Esophagus squamous epithelium (tissue), 5 donors: Measurements from ENCODE around the gene ELF2. TPM values are rescaled to one million over a fixed set of nuclear protein-coding genes. Genes with fewer than 3 reads are reported as not detected.

ENCODE experiments used
- DNase-seq: peaks from one replicate; lab custom pipeline; 2025; lab: John Stamatoyannopoulos, UW
- H3K27ac ChIP-seq, 4 donors: fragments of 200-600 bp; sonication (generic); one replicate each; pipeline ENCODE4 v1.5.1; 2016 to 2019; ENCODE audit warnings: mild to moderate bottlenecking in 1 of 4
- H3K27me3 ChIP-seq, 4 donors: fragments of 200-600 bp; sonication (generic); 1 replicate in 3 of 4; 2 replicates in 1 of 4; pipeline versions ENCODE4 v1.5.1 to v1.6.0; 2017 to 2021; ENCODE audit warnings: antibody characterized with exemption in 1 of 4
- H3K36me3 ChIP-seq, 3 donors: fragments of 200-600 bp; sonication (generic); one replicate each; pipeline ENCODE4 v1.5.1; 2016 to 2019
- H3K4me1 ChIP-seq, 3 donors: fragments of 200-600 bp; sonication (generic); one replicate each; pipeline ENCODE4 v1.5.1; 2017 to 2019
- H3K4me3 ChIP-seq, 4 donors: fragments of 200-600 bp; sonication (generic); 1 replicate in 3 of 4; 2 replicates in 1 of 4; pipeline ENCODE4 v1.5.1; 2016 to 2019; ENCODE audit warnings: mild to moderate bottlenecking in 2 of 4, moderate library complexity in 1 of 4
- H3K9me3 ChIP-seq, 3 donors: fragments of 200-600 bp; sonication (generic); one replicate each; pipeline ENCODE4 v1.5.1; 2016 to 2019
- CTCF ChIP-seq, 6 experiments: fragments of 450-650 bp in 4 of 6; fragments of 200-600 bp in 2 of 6; sonication (generic) in 2 of 6; IDR thresholded peaks; one replicate each; pipeline ENCODE4 v1.5.1; 2016 to 2019; ENCODE audit warnings: antibody characterized with exemption in 6 of 6, mild to moderate bottlenecking in 4 of 6, moderate library complexity in 4 of 6
- POLR2A ChIP-seq, 4 donors: fragments of 450-650 bp; IDR thresholded peaks; one replicate each; pipeline ENCODE4 v1.6.1; 2017; ENCODE audit warnings: antibody characterized with exemption in 4 of 4, mild to moderate bottlenecking in 4 of 4, moderate library complexity in 3 of 4
- WGBS, 2 donors: methylation state at CpG; one replicate each; pipeline ENCODE4 v1.1.5; 2018; 5-methylcytosine and 5-hydroxymethylcytosine counted together
- intact Hi-C: fragments of 100-400 bp; cut with DNase I; formaldehyde crosslinking; loops from one replicate; pipeline ENCODE4 v1.15.0; 2022
- total RNA-seq, 4 donors: library from RNA; depleted of rRNA; stranded (reverse); fragments of >200 nt; gene quantifications; one replicate each; pipeline ENCODE4 v1.1.0, GENCODE V29; 2016
- donor health status: DM: yes; HTN: yes; CAD: no.

Gene ELF2
- total RNA-seq, 4 donors from 2014 or later = 17.6 to 47.3 (median 22.1) TPM

DNA sequence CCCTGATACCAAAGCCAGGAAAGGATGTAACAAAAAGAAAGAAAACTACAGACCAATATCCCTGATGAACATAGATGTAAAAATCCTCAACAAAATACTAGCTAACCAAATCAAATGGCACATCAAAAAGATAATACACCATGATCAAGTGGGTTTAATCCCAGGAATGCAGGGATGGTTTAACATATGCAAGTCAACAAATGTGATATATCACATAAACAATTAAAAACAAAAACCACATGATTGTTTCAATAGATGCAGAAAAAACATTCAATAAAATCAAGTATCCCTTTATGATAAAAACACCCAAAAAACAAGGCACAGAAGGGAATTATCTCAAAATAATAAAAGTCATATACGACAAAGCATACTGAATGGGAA is 31.5 kb downstream of the ELF2 start:
- TF ChIP-seq POLR2A (IDR thresholded peaks at IDR 0.05) (no peak), CTCF (IDR thresholded peaks at IDR 0.05) (no peak)
- intact Hi-C loops = no loop called here
- Histone ChIP-seq H3K9me3 (no peaks in the 10 kb centered on the region), H3K27ac (no peak overlapping the region), H3K36me3 (no peaks in the 10 kb centered on the region), H3K4me3 (no peak overlapping the region), H3K4me1 (peaks cover 4 to 34% (median 15%) of the 10 kb centered on the region in 3 donors), H3K27me3 (no peaks in the 10 kb centered on the region)
- DNase-seq = no peak
- 90 to 100% methylated on average over 1 of the region's 1 CpG for WGBS, 2 donors

DNA sequence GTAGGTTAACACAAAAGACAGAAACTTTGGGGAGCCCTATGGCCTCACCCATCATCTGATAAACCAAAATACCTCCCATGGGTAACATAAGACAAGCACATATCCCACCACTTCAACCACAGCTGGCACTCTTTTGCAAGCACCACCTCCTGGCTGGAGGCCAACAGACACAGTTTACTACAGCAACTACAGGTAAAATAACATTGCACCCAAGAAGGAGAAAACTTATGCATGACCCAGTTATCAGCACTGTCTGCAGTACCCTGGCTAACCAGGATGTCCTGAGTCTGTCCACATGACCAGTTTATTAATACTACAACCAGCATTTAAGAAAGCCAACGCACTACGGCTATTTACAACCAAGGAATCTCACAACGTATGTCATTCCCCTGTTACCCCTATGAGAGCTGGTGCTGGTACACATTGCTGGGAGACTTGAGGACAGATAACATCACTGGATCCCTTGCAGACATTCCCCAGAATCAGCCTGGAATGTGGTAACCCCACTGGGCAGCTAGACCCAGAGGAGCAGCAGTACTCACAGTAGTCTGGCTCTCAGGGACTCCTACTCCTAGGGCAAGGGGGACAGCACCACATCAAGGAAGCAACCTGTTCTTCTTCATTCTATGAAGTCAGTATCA is 32.0 kb downstream of the ELF2 start:
- Histone ChIP-seq H3K27me3 (no peaks in the 10 kb centered on the region), H3K4me3 (no peak overlapping the region), H3K4me1 (peaks cover 4 to 34% (median 15%) of the 10 kb centered on the region in 3 donors), H3K36me3 (no peaks in the 10 kb centered on the region), H3K27ac (no peak overlapping the region), H3K9me3 (no peaks in the 10 kb centered on the region)
- DNase-seq = no peak
- 89 to 97% methylated on average over 3 of the region's 3 CpGs for WGBS, 2 donors
- intact Hi-C loops = no loop called here
- TF ChIP-seq POLR2A (IDR thresholded peaks at IDR 0.05) = no peak
- TF ChIP-seq CTCF (IDR thresholded peaks at IDR 0.05) = no peak

- H3K27ac ChIP-seq = no peak overlapping the region
These were observed 32.7 kb downstream of the ELF2 start for GRCh38 chr4:139144161-139144859.

DNA sequence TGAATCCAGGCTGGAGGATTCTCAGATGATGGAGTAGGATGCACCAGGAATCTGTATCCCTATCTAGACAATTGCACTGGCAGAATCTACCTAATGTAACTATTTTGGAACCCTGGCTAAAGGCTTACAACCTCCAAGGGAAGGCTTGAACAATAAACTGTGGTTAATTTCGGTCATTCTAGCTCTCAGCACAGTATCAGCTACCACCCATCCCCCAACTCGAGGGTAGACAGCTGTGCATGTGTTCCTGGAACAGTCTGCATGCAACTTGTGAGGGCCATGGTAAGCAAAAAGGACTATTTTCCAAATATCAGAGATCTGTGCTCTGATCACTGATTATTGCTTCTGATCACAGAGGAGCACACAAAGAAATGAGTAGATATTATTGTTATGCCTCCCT is 34.0 kb downstream of the ELF2 start:
- 60 to 61% methylated on average over 2 of the region's 2 CpGs for WGBS, 2 donors
- peaks cover 4 to 34% (median 15%) of the 10 kb centered on the region in 3 donors for H3K4me1 ChIP-seq

More at GRCh38 chr4:139144161-139144859, 32.7 kb downstream of the ELF2 start:
- intact Hi-C loops = no loop called here
- Histone ChIP-seq H3K36me3 (no peaks in the 10 kb centered on the region), H3K27me3 (no peaks in the 10 kb centered on the region), H3K4me3 (no peak overlapping the region), H3K9me3 (no peaks in the 10 kb centered on the region), H3K4me1 (peaks cover 4 to 34% (median 15%) of the 10 kb centered on the region in 3 donors)
- WGBS, 2 donors = 85 to 86% methylated on average over 7 of the region's 7 CpGs
- no peak for DNase-seq
- TF ChIP-seq CTCF (IDR thresholded peaks at IDR 0.05) = no peak
- no peak for TF ChIP-seq POLR2A (IDR thresholded peaks at IDR 0.05)

More for the DNA sequence above, 34.0 kb downstream of the ELF2 start:
- DNase-seq = no peak
- Histone ChIP-seq H3K4me3 (no peak overlapping the region), H3K27me3 (no peaks in the 10 kb centered on the region), H3K36me3 (peaks cover 0 to 6% (median 0%) of the 10 kb centered on the region in 3 donors), H3K9me3 (no peaks in the 10 kb centered on the region), H3K27ac (no peak overlapping the region)
- intact Hi-C loops = no loop called here
- TF ChIP-seq POLR2A (IDR thresholded peaks at IDR 0.05) (no peak), CTCF (IDR thresholded peaks at IDR 0.05) (no peak)
